Measurements from ENCODE around the gene ABHD15.

ABHD15 gene

GRCh38 chr17:29514792-29515191, 52.0 kb downstream of the ABHD15 start:
- DNase-seq, result no peak

- no peak for DNase-seq
These were observed 55.9 kb downstream of the ABHD15 start for GRCh38 chr17:29510953-29511352.

All from NCI-H1417 treated with DMSO at 0.1 percent for 48 hours (cell line).